Measurements from ENCODE around the gene LYSMD4.
A peak's percentile ranks its signal among the peaks of the same experiment; 100 is the strongest.
"Not testable (repeated sequence)": the region's sequence is repeated elsewhere in the genome, so short reads cannot be mapped to it uniquely, and the experiment has no call there.

LYSMD4 gene

DNA sequence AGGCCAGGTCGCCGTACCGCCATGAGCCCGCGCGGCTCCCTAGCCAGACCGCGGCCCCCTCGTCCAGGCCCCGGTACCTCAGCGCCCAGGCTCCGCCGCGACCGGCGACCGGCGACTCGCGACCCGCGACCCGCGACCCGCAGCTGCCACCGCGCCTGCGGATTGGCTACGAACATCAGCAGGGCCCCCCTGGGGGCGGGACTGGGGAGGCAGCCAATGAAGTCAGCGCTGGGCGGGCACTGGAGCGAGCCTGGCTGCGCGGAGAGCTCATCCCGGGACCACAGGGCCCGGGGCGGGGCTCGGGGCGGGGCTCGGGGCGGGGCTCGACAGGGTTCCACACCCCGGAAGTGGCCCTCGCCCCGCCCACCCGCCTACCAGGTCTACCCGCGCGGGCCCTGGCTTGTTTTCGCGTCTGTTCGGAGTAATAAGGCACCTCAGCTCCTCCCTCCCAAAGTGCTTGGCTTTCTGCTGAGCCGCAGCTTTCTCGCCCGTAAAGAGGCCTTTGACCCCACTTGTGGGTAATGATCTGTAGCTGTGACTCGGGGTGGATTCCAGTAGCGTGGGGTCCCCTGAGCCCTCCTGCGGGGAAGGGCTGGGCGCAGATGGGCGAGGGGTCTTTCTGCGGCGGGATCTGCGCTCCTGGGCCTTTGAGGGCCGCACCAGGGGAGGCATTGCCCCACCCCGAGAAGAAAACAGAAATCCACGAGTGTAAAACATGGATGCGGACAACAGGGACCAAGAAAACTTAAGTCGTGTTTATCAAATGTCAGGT, at the start of gene LYSMD4:
Gene LYSMD4 (minus strand): TSS at position 170 of the 772 bp plus-strand sequence. CDS start 1,438 bp downstream, outside the sequence.
- peak; percentile 97 for DNase-seq

DNA sequence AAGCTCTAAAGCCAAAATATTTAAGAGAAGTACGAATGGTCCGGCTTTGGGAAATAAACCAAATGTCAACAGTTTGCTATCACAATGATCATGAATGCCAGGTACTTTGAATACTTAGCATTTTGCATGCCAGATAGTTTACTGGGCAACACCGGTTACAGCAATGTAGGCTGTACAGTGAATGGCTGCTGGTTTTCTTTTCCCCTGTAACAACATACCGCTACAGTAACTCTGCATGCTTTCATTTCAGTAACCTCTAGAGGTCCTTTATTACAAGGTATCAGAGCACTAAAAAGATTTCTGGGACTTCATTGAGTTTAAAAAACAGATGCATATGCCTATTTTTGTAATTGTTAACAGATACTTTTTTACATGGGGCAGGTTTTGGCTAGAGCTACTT, 48.8 kb upstream of the LYSMD4 start:
- not testable (repeated sequence) for DNase-seq

GRCh38 chr15:99777144-99777543, 43.9 kb upstream of the LYSMD4 start:
- DNase-seq: no peak

GRCh38 chr15:99764522-99764921, 31.3 kb upstream of the LYSMD4 start:
- DNase-seq: no peak

DNA sequence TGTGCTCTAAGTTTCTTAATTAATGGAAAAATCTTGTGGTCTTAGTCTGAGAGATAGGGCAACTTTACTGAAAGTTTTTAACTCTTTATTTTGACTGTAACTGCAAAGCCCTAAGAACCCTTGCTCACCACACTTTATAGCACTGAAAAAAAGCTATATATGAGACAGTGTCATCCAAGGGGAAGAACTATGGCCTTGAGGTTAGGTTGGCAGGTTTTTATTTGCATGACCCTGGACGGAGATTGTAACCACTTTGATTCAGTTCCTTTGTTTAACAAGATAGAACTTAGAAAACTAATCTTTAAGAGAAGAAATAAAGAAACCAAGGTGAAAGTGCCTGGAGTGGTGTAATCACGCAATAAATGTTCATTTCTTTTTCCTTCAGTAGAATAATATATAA, 30.6 kb upstream of the LYSMD4 start:
- DNase-seq: no peak

- no peak for DNase-seq
Measured at GRCh38 chr15:99762288-99762687, 29.1 kb upstream of the LYSMD4 start.

GRCh38 chr15:99755692-99756409, 22.6 kb upstream of the LYSMD4 start:
- peak; percentile 19 for DNase-seq

DNA sequence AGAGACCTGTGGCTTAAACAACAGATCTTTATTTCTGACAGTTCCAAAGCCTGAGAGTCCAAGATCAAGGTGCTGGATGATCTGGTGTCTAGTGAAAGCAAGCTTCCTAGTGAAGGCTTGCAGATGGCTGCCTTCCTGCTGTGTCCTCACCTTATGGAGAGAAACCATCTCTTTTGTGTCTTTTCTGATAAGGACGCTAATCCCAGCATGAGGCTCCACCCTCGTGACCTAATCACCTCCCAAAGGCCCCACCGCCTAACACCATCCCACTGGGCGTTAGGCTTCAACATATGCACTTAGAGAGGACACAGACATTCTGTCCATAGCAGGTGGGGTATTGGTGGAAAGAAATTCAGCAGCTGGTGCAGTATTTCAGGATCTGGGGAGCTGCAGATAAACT, 19.8 kb upstream of the LYSMD4 start:
- no peak for DNase-seq

DNA sequence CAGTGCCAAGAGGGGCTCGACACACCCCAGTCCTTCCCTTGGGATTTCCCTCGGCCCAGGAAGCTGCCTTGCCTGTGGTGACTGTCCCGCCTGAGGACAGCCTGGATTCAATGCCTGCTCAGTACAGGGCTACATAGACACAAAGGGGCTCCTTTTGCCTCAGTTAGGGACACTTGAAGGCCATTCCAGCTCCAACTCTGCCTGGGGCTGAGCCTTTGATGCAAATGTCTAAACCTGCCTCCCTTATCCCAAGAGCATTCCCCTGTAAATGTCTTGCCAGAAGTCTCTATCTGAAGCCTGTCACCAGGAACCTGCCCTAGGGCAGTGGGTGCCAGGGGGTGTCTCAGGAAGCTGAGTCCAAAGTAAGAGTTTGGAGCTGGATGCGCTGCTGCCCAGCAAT, 19.3 kb upstream of the LYSMD4 start:
- DNase-seq: no peak

- DNase-seq: not testable (repeated sequence)
Measured at GRCh38 chr15:99750326-99750725, 17.1 kb upstream of the LYSMD4 start.

- no peak for DNase-seq
Measured at GRCh38 chr15:99749386-99749785, 16.1 kb upstream of the LYSMD4 start.

GRCh38 chr15:99745370-99746086, 12.3 kb upstream of the LYSMD4 start:
- DNase-seq: no peak

DNA sequence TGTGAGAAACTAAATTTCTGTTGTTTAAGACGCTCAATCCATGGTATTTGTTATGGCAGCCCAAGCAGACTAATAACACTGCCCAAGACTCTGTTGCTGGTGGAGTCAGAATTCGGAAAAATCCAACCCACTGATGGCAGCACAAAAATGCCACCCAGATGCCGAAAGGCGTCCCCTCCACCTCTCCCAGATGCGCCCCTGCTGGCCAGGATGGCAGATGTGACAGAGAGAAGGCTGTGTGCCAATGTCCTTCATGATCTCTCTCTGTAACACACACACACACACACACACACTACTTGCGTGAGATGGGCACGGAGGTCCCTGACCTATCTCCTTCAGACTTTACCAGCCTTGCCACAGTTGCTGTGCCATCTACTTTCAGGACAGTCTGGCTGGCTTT, 10.9 kb upstream of the LYSMD4 start:
- no peak for DNase-seq

GRCh38 chr15:99741835-99742234, 8.6 kb upstream of the LYSMD4 start:
- no peak for DNase-seq

DNA sequence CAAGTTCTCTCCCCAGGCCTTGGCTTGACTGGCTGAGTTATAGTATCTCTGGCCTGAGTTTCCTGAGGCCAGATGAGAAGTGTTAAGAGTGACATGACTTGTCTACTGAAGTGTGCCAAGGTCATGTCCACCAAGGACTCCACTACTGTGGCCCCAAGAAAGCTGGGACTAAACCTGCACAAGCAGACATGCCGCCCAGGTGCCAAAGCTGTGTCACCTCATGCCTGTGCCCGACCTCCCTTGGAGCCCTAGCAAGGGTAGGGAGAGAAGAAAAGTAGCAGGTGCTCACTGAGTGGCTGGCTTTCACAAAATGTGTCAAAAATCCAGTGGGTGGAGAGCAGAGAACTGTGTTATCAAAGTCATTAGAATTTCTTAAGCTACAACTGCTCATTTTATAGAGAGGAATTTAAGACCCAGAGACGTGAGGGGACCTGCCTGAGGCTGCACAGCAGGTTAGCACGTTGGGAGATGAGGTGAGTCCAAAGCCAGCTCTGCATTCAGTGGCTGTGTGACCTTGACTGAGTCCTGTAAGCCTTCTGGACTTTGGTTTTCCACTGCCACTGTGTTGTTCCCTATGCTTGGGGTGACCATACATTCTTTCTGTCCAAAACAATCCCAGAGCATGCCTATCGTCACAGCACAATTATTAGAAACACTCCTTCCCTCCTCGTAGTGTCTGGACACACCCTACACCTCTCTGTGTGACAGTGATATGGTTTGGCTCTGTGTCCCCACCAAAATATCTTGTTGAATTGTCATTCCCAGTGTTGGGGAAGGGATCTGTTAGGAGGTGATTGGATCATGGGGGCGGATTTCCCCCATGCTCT, 5.0 kb upstream of the LYSMD4 start:
- no peak for DNase-seq

DNA sequence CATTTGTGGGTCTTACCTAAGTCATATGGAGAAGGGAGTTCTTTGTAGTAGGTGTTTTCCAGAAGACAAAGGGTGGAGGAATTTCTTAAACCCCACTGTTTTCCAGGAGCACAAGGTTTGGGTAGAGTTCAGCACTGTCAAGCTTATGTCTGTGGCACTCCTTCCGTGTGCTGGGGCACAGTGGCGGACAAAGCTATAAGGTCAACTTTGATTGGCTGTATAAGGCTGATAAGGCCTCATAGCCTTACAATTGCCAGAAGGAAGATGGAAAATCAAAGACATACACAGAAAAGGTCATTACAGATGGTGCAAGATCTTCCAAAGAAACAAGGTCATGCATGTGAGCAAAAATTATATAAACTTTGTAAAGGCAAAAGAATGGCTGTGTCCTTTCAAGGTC, 3.5 kb upstream of the LYSMD4 start:
- DNase-seq: no peak

GRCh38 chr15:99735868-99736267, 2.6 kb upstream of the LYSMD4 start:
- DNase-seq: no peak

GRCh38 chr15:99734575-99734974, 1.3 kb upstream of the LYSMD4 start:
- DNase-seq: no peak

DNA sequence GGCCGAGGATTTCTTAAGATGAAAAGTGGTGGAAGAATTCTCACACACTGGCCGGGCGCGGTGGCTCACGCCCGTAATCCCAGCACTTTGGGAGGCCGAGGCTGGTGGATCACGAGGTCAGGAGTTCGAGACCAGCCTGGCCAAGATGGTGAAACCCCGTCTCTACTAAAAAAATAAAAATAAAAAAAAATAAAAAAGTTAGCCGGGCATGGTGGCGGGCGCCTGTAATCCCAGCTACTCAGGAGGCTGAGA, 729 bp upstream of the LYSMD4 start:
- not testable (repeated sequence) for DNase-seq

GRCh38 chr15:99732751-99733267, 428 bp downstream of the LYSMD4 start:
- no peak for DNase-seq

DNA sequence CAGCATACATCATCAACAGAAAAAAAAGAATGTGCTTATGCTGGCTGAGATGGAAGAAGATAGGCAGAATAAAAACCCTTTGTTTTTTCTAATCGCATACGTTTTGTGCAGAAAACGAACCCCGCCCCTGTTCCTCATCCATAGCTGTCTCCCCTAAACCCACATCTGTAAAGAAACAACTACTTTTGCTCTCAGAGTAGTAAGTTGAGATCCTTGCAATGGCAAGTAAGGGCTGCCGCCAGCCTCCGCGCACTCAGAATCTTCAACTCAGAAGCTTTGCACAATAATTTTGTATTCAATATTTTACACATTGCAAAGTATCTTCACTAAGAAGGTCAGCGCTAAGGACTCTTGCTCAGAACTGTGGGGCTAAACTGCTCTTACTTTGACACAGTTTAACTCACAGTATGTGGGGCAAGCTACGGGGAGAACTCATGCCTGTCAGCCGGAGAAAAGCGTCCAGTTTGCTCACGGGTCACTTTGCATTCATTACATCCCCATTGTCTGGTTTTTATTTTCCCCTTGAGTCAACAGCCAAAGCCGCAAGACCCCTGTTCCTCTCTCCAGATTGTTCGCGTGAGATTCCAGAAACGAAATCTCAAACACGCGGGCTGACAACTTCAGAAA, 1.0 kb downstream of the LYSMD4 start:
- DNase-seq: no peak

DNA sequence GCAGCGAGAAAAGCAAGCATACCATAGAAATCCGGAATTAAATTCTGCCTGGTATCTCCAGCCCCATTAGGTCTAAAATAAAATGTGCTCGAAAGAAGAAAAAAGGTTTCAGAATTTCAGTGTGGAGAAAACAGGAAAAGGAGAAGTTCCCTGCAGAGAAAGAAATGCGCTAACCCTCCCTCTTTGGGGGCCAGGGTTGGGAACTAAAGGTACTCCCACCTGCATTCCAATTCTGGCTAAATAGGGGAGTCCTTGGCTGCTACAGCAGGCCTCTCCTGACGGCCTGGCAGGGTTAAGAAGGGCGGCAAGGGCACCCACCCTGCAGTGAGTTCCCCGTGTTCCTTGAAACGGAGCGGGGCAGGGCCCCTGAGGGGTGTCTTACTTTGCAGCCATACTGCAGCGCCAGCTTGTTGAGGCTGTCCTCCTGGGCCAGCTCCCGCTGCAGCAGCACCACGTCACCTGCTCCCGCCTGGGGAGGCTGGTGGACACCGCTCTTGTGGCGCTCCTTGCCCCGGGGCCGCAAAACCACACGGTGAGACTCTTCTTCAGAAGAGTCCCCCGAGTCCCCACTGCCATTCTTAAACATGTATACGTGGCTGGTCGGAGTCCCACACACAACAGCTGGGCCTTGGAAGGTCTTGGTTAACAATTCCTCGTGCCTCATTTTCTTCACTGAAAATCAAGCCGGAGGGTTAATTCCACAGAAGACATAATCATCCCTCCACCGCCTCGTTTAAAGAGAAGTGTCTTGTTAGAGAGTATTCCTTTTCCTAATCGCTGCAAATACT, 1.7 kb downstream of the LYSMD4 start:
- no peak for DNase-seq

All from activated CD4-positive, alpha-beta T cell treated with anti-CD3 and anti-CD28 coated beads for 1 hour (primary cell).